Esophagus muscularis mucosa (tissue), 4 donors: Measurements from ENCODE around the gene DPEP1. TPM values are rescaled to one million over a fixed set of nuclear protein-coding genes. Genes with fewer than 3 reads are reported as not detected.

Experiments used
- DNase-seq: peaks from one replicate; pipeline ENCODE4 v3.0.0-alpha.2; 2017; ENCODE audit errors: extremely low spot score
- H3K27ac ChIP-seq, 4 donors: fragments of 200-600 bp; sonication (generic); replicated peaks in 1 of 4; 1 replicate in 3 of 4; 2 replicates in 1 of 4; pipeline ENCODE4 v1.5.1; 2016 to 2019; ENCODE audit warnings: mild to moderate bottlenecking in 1 of 4
- H3K27me3 ChIP-seq, 4 donors: fragments of 200-600 bp; sonication (generic); one replicate each; pipeline versions ENCODE4 v1.5.1 to v1.6.0; 2016 to 2019
- H3K36me3 ChIP-seq, 4 donors: fragments of 200-600 bp; sonication (generic); one replicate each; pipeline ENCODE4 v1.5.1; 2016 to 2019
- H3K4me1 ChIP-seq, 4 donors: fragments of 200-600 bp; sonication (generic); one replicate each; pipeline ENCODE4 v1.5.1; 2016 to 2019
- H3K4me3 ChIP-seq, 4 donors: fragments of 200-600 bp; sonication (generic); 1 replicate in 2 of 4; 2 replicates in 2 of 4; pipeline ENCODE4 v1.5.1; 2016 to 2019; ENCODE audit warnings: mild to moderate bottlenecking in 4 of 4, moderate library complexity in 1 of 4
- H3K9me3 ChIP-seq, 4 donors: fragments of 200-600 bp; sonication (generic); 1 replicate in 3 of 4; 2 replicates in 1 of 4; pipeline ENCODE4 v1.5.1; 2016 to 2019
- EP300 ChIP-seq: sonication (generic); formaldehyde crosslinking; IDR thresholded peaks from one replicate; pipeline ENCODE4 v1.6.1; 2017; ENCODE audit warnings: antibody characterized with exemption
- POLR2A ChIP-seq: fragments of 450-650 bp; IDR thresholded peaks from one replicate; pipeline ENCODE4 v1.6.1; 2017; ENCODE audit warnings: antibody characterized with exemption, moderate library complexity, mild to moderate bottlenecking, low read depth
- POLR2AphosphoS5 ChIP-seq, 2 donors: sonication (generic); formaldehyde crosslinking; IDR thresholded peaks; one replicate each; pipeline ENCODE4 v1.6.1; 2017; ENCODE audit warnings: antibody characterized with exemption in 2 of 2
- WGBS: methylation state at CpG from one replicate; pipeline ENCODE4 v1.1.5; 2018; 5-methylcytosine and 5-hydroxymethylcytosine counted together
- intact Hi-C: fragments of 100-400 bp; cut with DNase I; formaldehyde crosslinking; loops from one replicate; pipeline ENCODE4 v1.15.1; 2023
- total RNA-seq, 4 donors: library from RNA; depleted of rRNA; stranded (reverse); fragments of >200 nt; gene quantifications; one replicate each; pipeline versions ENCODE4 v1.1.0 to v1.2.1, GENCODE V29; 2016
- TF ChIP-seq, protein P1 (sequence below), 3 experiments: fragments of 200-600 bp in 2 of 3; fragments of 450-650 bp in 1 of 3; sonication (generic) in 2 of 3; IDR thresholded peaks; one replicate each; pipeline ENCODE4 v1.5.1; 2017 to 2019; ENCODE audit warnings: antibody characterized with exemption in 3 of 3, mild to moderate bottlenecking in 2 of 3, moderate library complexity in 1 of 3

DPEP1 gene
- total RNA-seq, 4 donors from 2014 or later: 0.99 TPM; not detected in 3

DNA sequence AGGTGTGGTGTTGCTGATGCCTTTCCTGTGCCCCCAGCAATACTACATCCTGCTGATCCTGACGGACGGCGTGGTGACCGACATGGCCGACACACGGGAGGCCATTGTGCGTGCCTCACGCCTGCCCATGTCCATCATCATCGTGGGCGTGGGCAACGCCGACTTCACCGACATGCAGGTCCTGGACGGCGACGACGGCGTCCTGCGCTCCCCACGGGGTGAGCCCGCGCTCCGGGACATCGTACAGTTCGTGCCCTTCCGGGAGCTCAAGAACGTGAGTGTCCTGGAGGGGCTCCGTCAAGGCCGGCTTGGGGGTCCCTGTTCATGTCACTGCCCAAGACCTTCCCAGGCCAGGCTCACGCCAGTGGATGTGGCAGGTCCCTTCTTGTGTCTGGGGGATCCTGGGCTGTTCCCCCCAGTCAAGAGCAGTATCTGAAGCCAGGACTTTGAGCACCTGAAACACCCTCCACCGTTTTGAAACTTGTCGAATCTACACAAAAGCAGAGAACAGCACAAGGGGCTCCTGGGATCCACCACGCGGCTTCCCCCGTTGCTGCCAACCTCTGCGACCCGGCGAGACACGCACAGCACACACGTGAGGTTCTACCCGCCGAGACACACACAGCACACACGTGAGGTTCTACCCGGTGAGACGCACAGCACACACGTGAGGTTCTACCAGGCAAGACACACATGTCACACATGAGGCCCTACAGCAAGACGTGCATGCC lies 17.9 kb upstream of the DPEP1 start:
- Histone ChIP-seq H3K9me3 (no peaks in the 10 kb centered on the region), H3K36me3 (no peaks in the 10 kb centered on the region), H3K4me1 (no peaks in the 10 kb centered on the region), H3K27ac (no peak overlapping the region), H3K27me3 (no peaks in the 10 kb centered on the region), H3K4me3 (no peak overlapping the region)
- 93% methylated on average over 18 of the region's 47 CpGs for WGBS
- no peak for DNase-seq
- intact Hi-C loops: no loop called here
- no peak for TF ChIP-seq EP300
- no peak for TF ChIP-seq POLR2AphosphoS5 (IDR thresholded peaks at IDR 0.05)
- TF ChIP-seq, protein P1, sequence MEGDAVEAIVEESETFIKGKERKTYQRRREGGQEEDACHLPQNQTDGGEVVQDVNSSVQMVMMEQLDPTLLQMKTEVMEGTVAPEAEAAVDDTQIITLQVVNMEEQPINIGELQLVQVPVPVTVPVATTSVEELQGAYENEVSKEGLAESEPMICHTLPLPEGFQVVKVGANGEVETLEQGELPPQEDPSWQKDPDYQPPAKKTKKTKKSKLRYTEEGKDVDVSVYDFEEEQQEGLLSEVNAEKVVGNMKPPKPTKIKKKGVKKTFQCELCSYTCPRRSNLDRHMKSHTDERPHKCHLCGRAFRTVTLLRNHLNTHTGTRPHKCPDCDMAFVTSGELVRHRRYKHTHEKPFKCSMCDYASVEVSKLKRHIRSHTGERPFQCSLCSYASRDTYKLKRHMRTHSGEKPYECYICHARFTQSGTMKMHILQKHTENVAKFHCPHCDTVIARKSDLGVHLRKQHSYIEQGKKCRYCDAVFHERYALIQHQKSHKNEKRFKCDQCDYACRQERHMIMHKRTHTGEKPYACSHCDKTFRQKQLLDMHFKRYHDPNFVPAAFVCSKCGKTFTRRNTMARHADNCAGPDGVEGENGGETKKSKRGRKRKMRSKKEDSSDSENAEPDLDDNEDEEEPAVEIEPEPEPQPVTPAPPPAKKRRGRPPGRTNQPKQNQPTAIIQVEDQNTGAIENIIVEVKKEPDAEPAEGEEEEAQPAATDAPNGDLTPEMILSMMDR (IDR thresholded peaks at IDR 0.05): no peak
- TF ChIP-seq POLR2A: no peak

DNA sequence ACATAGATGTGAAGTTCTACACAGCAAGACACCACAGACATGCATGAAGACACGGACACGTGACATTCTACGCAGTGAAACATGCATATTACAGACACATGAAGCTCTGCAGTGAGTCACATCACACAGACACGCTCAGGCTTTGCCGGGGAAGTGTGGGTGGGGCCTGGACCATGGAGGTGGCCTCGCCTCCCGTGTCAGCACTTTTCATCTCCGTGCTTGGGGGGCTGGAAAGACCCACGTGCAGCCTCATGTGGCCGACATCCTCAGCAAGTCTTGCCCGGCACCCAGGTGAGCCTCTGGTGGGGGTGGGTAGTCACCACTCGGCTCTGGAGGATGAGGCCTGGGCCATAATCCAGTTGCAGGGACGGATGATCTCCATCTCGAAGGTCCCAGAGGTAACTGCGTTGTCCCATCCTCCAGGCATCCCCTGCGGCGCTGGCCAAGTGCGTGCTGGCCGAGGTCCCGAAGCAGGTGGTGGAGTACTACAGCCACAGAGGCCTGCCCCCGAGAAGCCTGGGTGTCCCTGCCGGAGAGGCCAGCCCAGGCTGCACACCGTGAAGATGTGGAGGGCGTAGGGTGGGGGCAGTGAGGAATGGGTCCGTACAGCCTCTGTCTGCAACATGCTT lies 17.3 kb upstream of the DPEP1 start:
- 86% methylated on average over 21 of the region's 25 CpGs for WGBS
- Histone ChIP-seq H3K4me3 (no peak overlapping the region), H3K4me1 (no peaks in the 10 kb centered on the region), H3K9me3 (no peaks in the 10 kb centered on the region), H3K36me3 (no peaks in the 10 kb centered on the region), H3K27me3 (no peaks in the 10 kb centered on the region), H3K27ac (no peak overlapping the region)
- DNase-seq: no peak
- TF ChIP-seq, protein P1 (IDR thresholded peaks at IDR 0.05): no peak
- TF ChIP-seq POLR2AphosphoS5 (IDR thresholded peaks at IDR 0.05): no peak
- TF ChIP-seq POLR2A: no peak
- TF ChIP-seq EP300: no peak
- intact Hi-C loops: no loop called here

DNA sequence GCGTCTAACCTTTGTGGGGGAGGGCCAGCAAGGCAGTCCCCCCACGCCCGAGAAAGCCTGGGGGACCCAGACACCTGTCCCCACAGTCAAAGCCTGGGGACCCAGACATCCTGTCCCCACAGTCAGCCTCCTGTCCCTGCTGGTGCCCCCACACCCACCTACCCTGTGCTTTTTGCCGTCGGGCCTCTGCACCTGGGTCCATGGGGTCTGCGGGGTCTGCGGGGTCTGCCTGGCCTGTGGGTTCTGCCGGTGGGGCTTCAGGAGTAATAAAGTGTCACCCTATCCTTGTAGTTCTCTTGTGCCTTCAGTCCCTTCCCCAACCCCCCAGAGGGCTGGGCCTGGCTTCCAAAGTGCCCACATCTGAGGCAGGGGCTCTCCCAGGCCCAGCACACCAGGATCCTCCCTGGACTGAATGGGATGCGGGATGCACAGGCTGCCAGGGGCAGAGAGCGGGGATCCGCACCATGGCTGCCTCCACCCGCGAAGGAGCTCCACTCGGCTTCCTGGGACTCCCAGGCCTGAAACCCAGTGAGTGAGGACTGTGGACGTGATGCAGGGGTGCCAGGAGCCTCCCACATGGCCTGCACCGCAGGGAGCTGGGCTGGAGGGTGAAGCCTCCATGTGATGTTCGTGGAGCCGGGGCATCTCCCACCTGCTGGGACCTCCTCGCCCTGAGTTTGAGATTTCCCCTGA lies 16.3 kb upstream of the DPEP1 start:
- Histone ChIP-seq H3K4me1 (peaks cover 0 to 2% (median 2%) of the 10 kb centered on the region in 4 donors), H3K9me3 (no peaks in the 10 kb centered on the region), H3K4me3 (no peak overlapping the region), H3K27ac (no peak overlapping the region), H3K27me3 (peaks cover 0 to 5% (median 0%) of the 10 kb centered on the region in 4 donors), H3K36me3 (no peaks in the 10 kb centered on the region)
- TF ChIP-seq EP300 (no peak), POLR2AphosphoS5 (IDR thresholded peaks at IDR 0.05) (no peak), POLR2A (no peak)
- TF ChIP-seq, protein P1 (IDR thresholded peaks at IDR 0.05): no peak
- DNase-seq: no peak
- intact Hi-C loops: no loop called here
- WGBS: 91% methylated on average over 12 of the region's 19 CpGs

DNA sequence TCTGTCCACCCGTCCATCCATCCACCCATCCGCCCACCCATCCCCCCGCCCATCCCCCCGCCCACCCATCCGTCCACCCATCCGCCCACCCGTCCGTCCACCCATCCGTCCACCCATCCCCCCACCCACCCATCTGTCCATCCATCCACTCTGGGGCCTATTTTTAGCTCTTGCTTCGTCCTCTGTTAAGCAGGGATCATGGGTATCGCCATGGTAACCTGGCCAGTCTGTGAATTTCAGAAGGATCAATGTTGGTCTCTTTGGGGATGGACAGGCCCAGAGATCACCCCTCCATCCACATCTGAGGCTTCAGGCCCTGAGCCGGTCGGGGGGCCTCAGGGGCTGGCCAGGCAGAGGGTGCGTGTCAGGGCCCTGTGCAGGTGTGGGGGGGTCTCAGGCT lies 15.2 kb upstream of the DPEP1 start:
- TF ChIP-seq EP300 (no peak), POLR2A (no peak), POLR2AphosphoS5 (IDR thresholded peaks at IDR 0.05) (no peak)
- TF ChIP-seq, protein P1 (IDR thresholded peaks at IDR 0.05): no peak
- Histone ChIP-seq H3K4me1 (peaks cover 3 to 13% (median 11%) of the 10 kb centered on the region in 4 donors), H3K36me3 (no peaks in the 10 kb centered on the region), H3K9me3 (no peaks in the 10 kb centered on the region), H3K27me3 (peaks cover 0 to 16% (median 0%) of the 10 kb centered on the region in 4 donors), H3K27ac (no peak overlapping the region), H3K4me3 (no peak overlapping the region)
- intact Hi-C loops: no loop called here
- no peak for DNase-seq
- 49% methylated on average over 12 of the region's 14 CpGs for WGBS
